ENCODE results near the gene ASAP2.

ASAP2 gene

GRCh38 chr2:9296559-9296958 is 89.9 kb downstream of the ASAP2 start:
- Histone ChIP-seq H3K27me3 (replicated peaks) (no peaks in the 10 kb centered on the region), H3K4me3 (ENCODE audit: low read depth, low read length) (no peak overlapping the region), H3K27ac (no peak overlapping the region), H3K36me3 (replicated peaks) (peaks cover 11% of the 10 kb centered on the region)
- TF ChIP-seq CTCF (IDR thresholded peaks at IDR 0.05; ENCODE audit: low read depth, low read length, missing control alignments): no peak
- DNase-seq: no peak
- in situ Hi-C loops (cut with HindIII; ENCODE audit: low pct_ligation_motif_present, low sequenced_read_pairs): no loop called here

DNA sequence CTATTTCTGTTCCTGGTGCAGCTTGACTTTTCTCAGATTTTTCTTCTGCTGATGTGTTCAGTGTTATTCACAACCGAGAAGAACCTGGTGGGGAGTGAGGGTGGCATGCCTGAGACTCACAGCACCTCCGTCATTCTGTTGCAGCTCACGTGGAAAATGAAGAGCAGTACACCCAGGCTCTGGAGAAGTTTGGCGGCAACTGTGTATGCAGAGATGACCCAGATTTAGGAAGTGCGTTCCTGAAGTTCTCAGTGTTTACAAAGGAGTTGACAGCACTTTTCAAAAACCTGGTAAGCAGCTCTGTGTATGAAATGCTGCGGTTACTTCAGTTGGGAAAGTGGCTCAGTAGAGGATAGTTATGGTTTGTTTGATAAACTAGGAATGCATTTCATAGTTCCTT is 90.5 kb downstream of the ASAP2 start:
- H3K27ac ChIP-seq: no peak overlapping the region
- H3K36me3 ChIP-seq (replicated peaks): peaks cover 11% of the 10 kb centered on the region
- H3K4me3 ChIP-seq (ENCODE audit: low read depth, low read length): no peak overlapping the region
- DNase-seq: no peak
- in situ Hi-C loops (cut with HindIII; ENCODE audit: low pct_ligation_motif_present, low sequenced_read_pairs): no loop called here
- TF ChIP-seq CTCF (IDR thresholded peaks at IDR 0.05; ENCODE audit: low read depth, low read length, missing control alignments): no peak
- H3K27me3 ChIP-seq (replicated peaks): no peaks in the 10 kb centered on the region

- Histone ChIP-seq H3K27me3 (replicated peaks) (no peaks in the 10 kb centered on the region), H3K27ac (no peak overlapping the region), H3K4me3 (ENCODE audit: low read depth, low read length) (no peak overlapping the region), H3K36me3 (replicated peaks) (peaks cover 11% of the 10 kb centered on the region)
- in situ Hi-C loops (cut with HindIII; ENCODE audit: low pct_ligation_motif_present, low sequenced_read_pairs): no loop called here
- TF ChIP-seq CTCF (IDR thresholded peaks at IDR 0.05; ENCODE audit: low read depth, low read length, missing control alignments): no peak
- DNase-seq: no peak
Measured at GRCh38 chr2:9297807-9298206, 91.2 kb downstream of the ASAP2 start.

- TF ChIP-seq CTCF (IDR thresholded peaks at IDR 0.05; ENCODE audit: low read depth, low read length, missing control alignments): no peak
- H3K36me3 ChIP-seq (replicated peaks): peaks cover 11% of the 10 kb centered on the region
- in situ Hi-C loops (cut with HindIII; ENCODE audit: low pct_ligation_motif_present, low sequenced_read_pairs): no loop called here
- no peak overlapping the region for H3K4me3 ChIP-seq (ENCODE audit: low read depth, low read length)
- no peak for DNase-seq
- H3K27me3 ChIP-seq (replicated peaks): no peaks in the 10 kb centered on the region
- H3K27ac ChIP-seq: no peak overlapping the region
Measured at GRCh38 chr2:9298583-9298982, 92.0 kb downstream of the ASAP2 start.

DNA sequence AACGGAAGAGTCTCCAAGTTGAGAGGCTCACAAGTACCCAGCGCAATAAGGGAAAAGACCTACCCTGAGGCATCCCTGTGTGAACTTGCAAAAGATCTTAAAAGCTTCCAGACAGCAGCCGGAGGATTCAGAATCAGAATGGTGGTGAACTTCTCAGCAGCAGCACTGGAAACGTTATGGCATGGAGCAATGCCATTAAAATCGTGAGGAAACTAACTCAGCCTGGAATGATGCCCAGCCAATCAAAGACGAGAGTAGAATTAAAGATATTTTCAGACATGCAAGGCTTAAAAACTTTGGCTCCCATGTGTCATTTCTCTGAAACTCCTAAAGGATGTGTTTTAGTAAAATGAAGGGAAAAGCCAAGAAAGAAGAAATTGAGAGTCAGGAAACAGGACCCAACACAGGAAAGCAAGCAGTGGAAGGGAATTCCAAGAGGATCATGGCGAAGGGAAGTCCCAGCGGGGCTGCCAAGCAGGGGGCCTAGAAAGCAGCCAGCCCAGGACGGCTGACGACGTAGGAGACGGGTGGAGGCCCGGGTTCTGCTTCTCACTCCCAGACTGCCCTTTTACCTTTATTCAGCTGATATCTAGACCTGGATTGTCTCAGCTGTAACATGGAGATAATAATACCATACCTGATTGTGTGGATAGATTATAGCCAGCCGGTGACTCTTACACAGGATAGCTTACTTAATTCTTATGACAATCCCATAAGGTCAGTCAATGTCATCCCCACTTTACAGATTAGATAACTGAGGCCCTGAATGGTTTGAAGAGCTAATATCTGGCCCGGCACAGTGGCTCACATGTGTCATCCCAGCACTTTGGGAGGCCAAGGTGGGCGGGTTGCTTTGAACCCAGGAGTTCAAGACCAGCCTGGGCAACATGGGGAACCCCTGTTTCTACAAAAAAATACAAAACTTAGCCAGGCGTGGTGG is 92.8 kb downstream of the ASAP2 start:
- no peak for DNase-seq
- H3K4me3 ChIP-seq (ENCODE audit: low read depth, low read length): no peak overlapping the region
- in situ Hi-C loops (cut with HindIII; ENCODE audit: low pct_ligation_motif_present, low sequenced_read_pairs): no loop called here
- no peaks in the 10 kb centered on the region for H3K27me3 ChIP-seq (replicated peaks)
- H3K36me3 ChIP-seq (replicated peaks): peaks cover 11% of the 10 kb centered on the region
- TF ChIP-seq CTCF (IDR thresholded peaks at IDR 0.05; ENCODE audit: low read depth, low read length, missing control alignments): no peak
- H3K27ac ChIP-seq: no peak overlapping the region

Data from brain microvascular endothelial cell (primary cell).